BJ (cell line): ENCODE data around the gene THSD7A. TPM values are rescaled to one million over a fixed set of nuclear protein-coding genes. Genes with fewer than 3 reads are reported as not detected.

ENCODE experiments used
- CTCF ChIA-PET: fragments of 350-600 bp; formaldehyde crosslinking; extraction: SDS; loops from one replicate; lab custom pipeline; 2021; ENCODE audit warnings: antibody characterized with exemption, inconsistent platforms; lab: Yijun Ruan, JAX
- POLR2A ChIA-PET: fragments of 300-600 bp; sonication (Branson Sonifier 250); formaldehyde crosslinking; extraction: SDS; loops from one replicate; lab custom pipeline; 2021; ENCODE audit warnings: antibody characterized with exemption; lab: Charles Lee
- DNase-seq: peaks from one replicate; pipeline ENCODE4 v3.0.0-alpha.2; 2011; ENCODE audit warnings: low read depth
- H3K27me3 ChIP-seq: 2 replicates; pipeline ENCODE4 v1.6.0; 2011; ENCODE audit warnings: low read length; ENCODE audit not compliant: control insufficient read depth, insufficient read depth
- H3K36me3 ChIP-seq: 2 replicates; pipeline ENCODE4 v1.5.1; 2011; ENCODE audit warnings: low read length; ENCODE audit not compliant: control insufficient read depth, insufficient read depth
- H3K4me3 ChIP-seq: 2 replicates; pipeline ENCODE4 v1.5.1; 2011; ENCODE audit warnings: low read depth, mild to moderate bottlenecking, control low read depth, low read length
- polyA plus RNA-seq: library from polyadenylated mRNA; depleted of rRNA; stranded (reverse); fragments of >200 nt; gene quantifications from 2 replicates; pipeline ENCODE4 v1.2.3, GENCODE V29; 2011
- TF ChIP-seq, protein P1 (sequence below): IDR thresholded peaks from 2 replicates; pipeline ENCODE4 v1.5.1; 2011; ENCODE audit warnings: low read depth, mild to moderate bottlenecking, control low read depth, inconsistent platforms, low read length, moderate library complexity; ENCODE audit not compliant: insufficient read depth

Gene THSD7A
- polyA plus RNA-seq, 1 experiment, result 0.02 TPM

- Histone ChIP-seq H3K27me3 (no peaks in the 10 kb centered on the region), H3K4me3 (no peak overlapping the region), H3K36me3 (no peaks in the 10 kb centered on the region)
- CTCF ChIA-PET, result interaction anchor here (1.1 kb wide), 1 partner anchor 12 kb away, joined by 4 read pairs; no protein-coding TSS in a partner anchor
- POLR2A ChIA-PET, result no interaction called here
- DNase-seq, result peak; percentile 9
- TF ChIP-seq, protein P1, sequence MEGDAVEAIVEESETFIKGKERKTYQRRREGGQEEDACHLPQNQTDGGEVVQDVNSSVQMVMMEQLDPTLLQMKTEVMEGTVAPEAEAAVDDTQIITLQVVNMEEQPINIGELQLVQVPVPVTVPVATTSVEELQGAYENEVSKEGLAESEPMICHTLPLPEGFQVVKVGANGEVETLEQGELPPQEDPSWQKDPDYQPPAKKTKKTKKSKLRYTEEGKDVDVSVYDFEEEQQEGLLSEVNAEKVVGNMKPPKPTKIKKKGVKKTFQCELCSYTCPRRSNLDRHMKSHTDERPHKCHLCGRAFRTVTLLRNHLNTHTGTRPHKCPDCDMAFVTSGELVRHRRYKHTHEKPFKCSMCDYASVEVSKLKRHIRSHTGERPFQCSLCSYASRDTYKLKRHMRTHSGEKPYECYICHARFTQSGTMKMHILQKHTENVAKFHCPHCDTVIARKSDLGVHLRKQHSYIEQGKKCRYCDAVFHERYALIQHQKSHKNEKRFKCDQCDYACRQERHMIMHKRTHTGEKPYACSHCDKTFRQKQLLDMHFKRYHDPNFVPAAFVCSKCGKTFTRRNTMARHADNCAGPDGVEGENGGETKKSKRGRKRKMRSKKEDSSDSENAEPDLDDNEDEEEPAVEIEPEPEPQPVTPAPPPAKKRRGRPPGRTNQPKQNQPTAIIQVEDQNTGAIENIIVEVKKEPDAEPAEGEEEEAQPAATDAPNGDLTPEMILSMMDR, result no peak
Measured at GRCh38 chr7:11727864-11728263, 104.1 kb downstream of the THSD7A start.

GRCh38 chr7:11726794-11727155 is 105.2 kb downstream of the THSD7A start:
- peak; percentile 35 for DNase-seq
- POLR2A ChIA-PET, result no interaction called here
- Histone ChIP-seq H3K27me3 (no peaks in the 10 kb centered on the region), H3K36me3 (no peaks in the 10 kb centered on the region), H3K4me3 (no peak overlapping the region)
- CTCF ChIA-PET, result no interaction called here
- TF ChIP-seq, protein P1, result no peak

- H3K4me3 ChIP-seq, result no peak overlapping the region
- CTCF ChIA-PET, result no interaction called here
Measured at GRCh38 chr7:11726001-11726793, 105.8 kb downstream of the THSD7A start.

GRCh38 chr7:11716185-11716584 is 115.8 kb downstream of the THSD7A start:
- DNase-seq, result no peak
- ChIA-PET POLR2A (no interaction called here), CTCF (no interaction called here)
- no peak overlapping the region for H3K4me3 ChIP-seq
- TF ChIP-seq, protein P1, result no peak
- no peaks in the 10 kb centered on the region for H3K36me3 ChIP-seq
- H3K27me3 ChIP-seq, result no peaks in the 10 kb centered on the region

More at GRCh38 chr7:11726001-11726793, 105.8 kb downstream of the THSD7A start:
- H3K27me3 ChIP-seq, result no peaks in the 10 kb centered on the region
- DNase-seq, result no peak
- TF ChIP-seq, protein P1, result no peak
- POLR2A ChIA-PET, result no interaction called here
- H3K36me3 ChIP-seq, result no peaks in the 10 kb centered on the region

DNA sequence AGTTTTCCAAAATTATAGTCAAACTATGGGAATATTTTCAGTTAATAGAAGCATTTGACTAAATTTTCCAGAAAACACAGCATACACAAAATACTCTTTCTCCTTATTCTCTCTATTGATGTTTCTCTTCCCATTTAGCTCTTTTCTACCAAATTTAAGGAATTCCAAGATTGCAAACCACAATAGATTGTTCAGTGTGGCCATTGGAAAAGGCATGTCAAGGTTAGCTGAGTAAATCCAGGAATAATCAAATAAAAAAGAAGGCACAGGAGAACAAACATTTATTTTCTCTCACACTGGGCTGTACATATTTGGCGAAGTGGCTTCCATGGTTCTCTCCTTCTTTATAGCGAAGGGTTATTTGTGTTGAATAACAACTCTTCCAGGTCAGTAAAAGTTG is 117.3 kb downstream of the THSD7A start:
- TF ChIP-seq, protein P1, result no peak
- Histone ChIP-seq H3K36me3 (no peaks in the 10 kb centered on the region), H3K27me3 (no peaks in the 10 kb centered on the region), H3K4me3 (no peak overlapping the region)
- no peak for DNase-seq
- POLR2A ChIA-PET, result no interaction called here
- CTCF ChIA-PET, result no interaction called here
